HG03432 (cell line): Measurements from ENCODE around the gene IQSEC1.
"Not testable (repeated sequence)": the region's sequence is repeated elsewhere in the genome, so short reads cannot be mapped to it uniquely, and the experiment has no call there.

Source experiments
- ATAC-seq: cut with Tn5 transposase; IDR thresholded peaks from one replicate; pipeline ENCODE4 v1.9.1; 2021; ENCODE audit warnings: mild to moderate bottlenecking, moderate library complexity; ENCODE audit not compliant: unreplicated experiment

IQSEC1 gene

GRCh38 chr3:12882336-12883310 lies 190.6 kb downstream of the IQSEC1 start:
- no peak for ATAC-seq

DNA sequence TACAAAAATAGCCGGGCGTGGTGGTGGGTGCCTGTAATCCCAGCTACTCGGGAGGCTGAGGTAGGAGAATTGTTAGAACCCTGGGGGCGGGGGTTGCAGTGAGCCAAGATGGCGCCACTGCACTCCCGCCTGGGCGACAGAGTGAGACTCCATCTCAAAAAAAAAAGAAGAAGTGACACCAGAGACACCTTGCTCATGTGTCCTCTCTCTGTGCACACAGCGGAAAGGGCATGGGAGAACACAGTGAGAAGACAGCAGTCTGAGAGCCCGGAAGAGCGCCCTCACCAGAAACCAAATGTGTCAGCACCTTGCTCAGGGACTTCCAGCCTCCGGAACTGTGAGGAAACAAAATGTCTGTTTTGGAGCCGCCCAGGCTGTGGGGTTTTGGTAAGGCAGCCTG lies 191.4 kb downstream of the IQSEC1 start:
- peak; percentile 41 for ATAC-seq

- ATAC-seq = no peak
Observed at GRCh38 chr3:12879191-12879815, 193.9 kb downstream of the IQSEC1 start.

GRCh38 chr3:12878758-12879157 lies 194.5 kb downstream of the IQSEC1 start:
- ATAC-seq = not testable (repeated sequence)

GRCh38 chr3:12878141-12878574 lies 195.1 kb downstream of the IQSEC1 start:
- no peak for ATAC-seq

DNA sequence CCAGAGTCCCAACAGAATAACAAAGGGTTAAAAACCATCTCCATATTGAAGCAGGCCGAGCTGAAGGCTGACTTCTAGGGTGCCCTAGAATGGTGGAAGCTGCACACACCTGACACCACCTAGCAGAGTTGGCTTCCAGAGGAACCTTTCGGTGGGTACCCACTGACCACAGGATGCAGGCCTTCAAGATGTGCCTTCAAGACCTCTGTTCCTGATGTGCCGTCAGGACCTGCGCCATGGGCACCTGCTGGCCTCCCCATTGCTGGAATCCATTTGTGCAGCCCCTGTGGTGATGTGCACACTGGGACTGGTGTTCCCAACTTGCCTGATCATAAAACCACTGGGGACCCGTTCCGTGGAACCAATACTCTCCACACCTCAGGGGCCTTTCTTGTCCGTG lies 196.2 kb downstream of the IQSEC1 start:
- ATAC-seq = no peak

GRCh38 chr3:12875857-12876836 lies 197.1 kb downstream of the IQSEC1 start:
- ATAC-seq = peak; percentile 39

DNA sequence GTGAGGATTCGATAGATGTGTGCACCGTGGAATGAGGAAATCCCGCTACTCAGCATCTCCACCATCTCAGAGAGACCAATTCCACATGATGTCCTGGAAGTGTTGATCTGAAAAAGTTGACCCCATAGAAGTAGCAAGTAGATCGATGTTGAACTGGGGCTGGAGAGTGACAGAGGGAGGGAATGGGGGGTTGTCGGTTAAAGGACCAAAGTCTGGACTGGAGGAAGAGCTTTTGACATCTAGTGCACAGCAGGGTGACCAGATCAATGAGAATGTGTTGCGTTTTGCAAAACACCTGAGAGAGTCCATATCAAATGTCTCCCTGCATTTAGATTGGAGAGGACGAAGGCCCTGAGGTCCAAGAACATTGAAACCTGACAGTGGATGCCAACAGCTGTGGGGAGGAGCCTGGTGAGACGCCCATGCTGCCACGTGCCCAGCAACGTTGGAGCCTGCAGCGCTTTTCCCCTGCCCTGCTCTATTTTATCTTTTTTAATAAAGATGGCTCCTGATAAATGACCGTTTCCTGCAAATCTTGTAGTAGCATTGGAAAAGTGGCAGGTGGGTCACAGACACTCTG lies 201.7 kb downstream of the IQSEC1 start:
- ATAC-seq = no peak

GRCh38 chr3:12870942-12871341 lies 202.3 kb downstream of the IQSEC1 start:
- ATAC-seq = no peak

- ATAC-seq = peak; percentile 74
Observed at GRCh38 chr3:12869035-12869621, 204.1 kb downstream of the IQSEC1 start.

DNA sequence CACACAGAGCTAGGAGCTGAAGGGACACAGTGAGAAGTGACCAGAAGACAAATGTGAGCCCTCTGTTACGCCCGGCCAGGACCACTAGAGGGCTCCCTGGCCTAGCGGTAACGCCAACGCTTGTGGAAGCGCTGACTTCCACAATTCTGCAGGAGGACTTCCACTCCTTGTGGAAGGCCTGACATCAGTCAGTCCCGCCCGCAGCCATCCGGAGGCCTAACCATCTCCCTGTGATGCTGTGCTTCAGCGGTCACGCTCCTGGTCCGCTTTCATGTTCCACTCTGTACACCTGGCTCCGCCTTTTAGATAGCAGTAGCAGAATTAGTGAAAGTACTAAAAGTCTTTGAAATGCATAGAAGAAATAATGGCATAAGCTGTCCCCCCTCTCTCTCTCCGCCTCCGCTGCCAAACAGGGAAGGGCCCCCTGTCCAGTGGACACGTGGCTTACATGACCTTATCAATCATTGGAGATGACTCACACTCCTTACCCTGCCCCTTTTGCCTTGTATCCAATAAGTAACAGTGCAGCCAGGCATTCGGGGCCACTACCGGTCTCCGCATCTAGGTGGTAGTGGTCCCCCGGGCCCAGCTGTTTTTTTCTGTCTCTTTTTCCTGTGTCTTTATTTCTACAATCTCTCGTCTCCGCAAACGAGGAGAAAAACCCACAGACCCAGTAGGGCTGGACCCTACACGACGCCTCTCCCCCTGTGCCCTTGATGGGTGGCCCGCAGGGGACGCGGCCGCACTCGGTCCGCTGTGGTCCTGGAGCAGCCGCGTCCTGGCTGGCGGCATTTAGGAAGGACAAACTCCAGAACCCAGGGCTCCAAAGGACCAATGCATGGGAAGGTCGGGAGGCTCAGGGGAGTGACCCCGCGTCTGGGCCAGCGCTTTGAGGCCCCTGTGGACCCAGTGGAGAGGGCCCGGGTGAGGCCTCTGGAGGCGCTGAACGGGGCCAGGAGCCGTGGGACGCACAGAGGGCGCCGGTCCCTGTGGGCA lies 204.9 kb downstream of the IQSEC1 start:
- peak; percentile 58 for ATAC-seq

- no peak for ATAC-seq
Observed at GRCh38 chr3:12866836-12867235, 206.4 kb downstream of the IQSEC1 start.

DNA sequence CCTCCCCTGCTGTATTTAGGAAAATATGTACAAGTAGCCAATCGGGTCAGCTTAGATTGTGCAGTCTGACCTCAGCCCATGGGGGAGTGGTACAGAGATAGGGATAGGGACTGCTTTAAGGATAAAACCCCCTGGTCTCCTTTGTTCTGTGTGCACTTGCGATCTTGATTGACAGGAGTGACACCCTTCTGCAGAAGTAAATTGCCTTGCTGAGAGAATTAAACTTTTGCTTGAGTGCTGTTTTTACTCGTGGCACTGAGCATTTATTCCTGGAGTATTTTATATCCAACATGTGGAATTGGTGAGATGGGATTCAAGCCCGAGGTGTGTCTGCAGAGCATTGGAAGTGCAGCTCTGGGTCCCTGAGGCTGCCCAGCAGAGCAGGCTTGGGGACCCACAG lies 208.0 kb downstream of the IQSEC1 start:
- no peak for ATAC-seq

DNA sequence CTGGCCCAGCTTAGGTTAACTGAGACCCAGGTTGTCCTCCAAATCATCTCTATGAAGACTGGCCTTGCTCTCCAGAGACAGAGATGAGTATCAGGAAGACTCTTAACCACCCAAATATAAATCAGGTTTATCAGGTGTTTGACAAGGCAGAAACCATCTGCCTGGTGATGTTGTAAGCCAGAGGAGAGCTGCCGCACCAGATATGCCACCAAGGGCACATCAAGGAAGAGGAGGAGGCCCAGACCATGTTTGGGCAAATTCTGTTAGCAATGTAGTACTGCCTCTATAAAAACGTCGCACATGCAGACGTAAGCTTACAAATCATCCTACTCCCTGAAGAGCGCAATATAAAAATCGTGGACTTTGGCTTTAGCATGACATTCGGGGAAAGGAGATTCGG lies 210.8 kb downstream of the IQSEC1 start:
- no peak for ATAC-seq

DNA sequence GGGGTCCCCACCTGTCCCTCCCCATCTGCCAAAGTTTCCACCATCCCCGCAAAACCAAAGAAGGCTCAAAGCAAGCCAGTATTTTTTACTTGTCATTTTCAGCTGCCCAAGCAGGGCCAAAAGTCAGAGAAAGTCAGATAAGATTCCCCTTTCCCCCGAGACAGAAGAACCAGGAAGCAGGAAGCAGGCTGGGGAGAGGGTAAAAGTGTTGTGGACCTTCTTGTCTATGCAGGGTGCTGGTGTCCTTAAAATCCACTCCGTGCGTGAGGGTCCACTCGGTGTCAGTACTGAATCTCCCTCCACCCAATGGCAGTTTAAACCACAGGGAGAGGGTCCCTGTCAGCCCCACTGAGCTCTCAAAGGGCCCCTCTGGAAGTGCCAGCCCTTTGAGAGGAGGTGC lies 211.6 kb downstream of the IQSEC1 start:
- ATAC-seq = no peak

DNA sequence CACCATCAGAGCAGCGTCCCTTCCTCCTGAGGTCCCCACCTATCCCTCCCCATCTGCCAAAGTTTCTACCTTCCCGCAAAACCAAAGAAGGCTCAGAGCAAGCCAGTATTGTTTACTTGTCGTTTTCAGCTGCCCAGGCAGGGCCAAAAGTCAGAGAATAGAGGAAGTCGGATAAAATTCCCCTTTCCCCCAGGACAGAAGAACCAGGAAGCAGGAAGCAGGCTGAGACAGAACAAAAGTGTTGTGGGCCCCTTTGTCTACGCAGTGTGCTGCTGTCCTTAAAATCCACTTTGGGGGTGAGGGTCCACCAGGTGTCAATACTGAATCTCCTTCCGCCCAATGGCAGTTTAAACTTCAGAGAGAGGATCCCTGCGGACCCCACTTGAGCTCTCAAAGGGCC lies 213.4 kb downstream of the IQSEC1 start:
- no peak for ATAC-seq

GRCh38 chr3:12856626-12857025 lies 216.6 kb downstream of the IQSEC1 start:
- no peak for ATAC-seq

- no peak for ATAC-seq
Observed at GRCh38 chr3:12854565-12854964, 218.7 kb downstream of the IQSEC1 start.

- ATAC-seq = not testable (repeated sequence)
Observed at GRCh38 chr3:12853847-12854246, 219.4 kb downstream of the IQSEC1 start.
